HCT116 (cell line): ENCODE results near the gene NLE1. TPM values are rescaled to one million over a fixed set of nuclear protein-coding genes. Genes with fewer than 3 reads are reported as not detected.

Source experiments
- ATAC-seq: fragments of 200-7000 bp; cut with Tn5 transposase; 2 replicates; pipeline ENCODE4 v1.9.1; 2020; ENCODE audit warnings: mild to moderate bottlenecking, moderate library complexity
- BruUV-seq: library from RNA; stranded (reverse); fragments of 400-500 nt; replicated peaks from 2 replicates; lab custom pipeline; 2021; lab: Mats Ljungman, UMichigan
- CTCF ChIA-PET: fragments of 300-600 bp; sonication (Branson Sonifier 250); formaldehyde crosslinking; loops from one replicate; lab custom pipeline; 2021; ENCODE audit warnings: antibody characterized with exemption; lab: Charles Lee
- POLR2A ChIA-PET: fragments of 300-600, 350-600 bp; sonication (Branson Sonifier 250); formaldehyde crosslinking; loops from one replicate; lab custom pipeline; 2021; ENCODE audit warnings: antibody characterized with exemption; lab: Charles Lee
- RAD21 ChIA-PET, 2 experiments: fragments of 300-600 bp; sonication (Branson Sonifier 250); formaldehyde crosslinking; loops; one replicate each; lab custom pipeline; 2023; ENCODE audit warnings: low total read pairs in 2 of 2; ENCODE audit not compliant: uncharacterized antibody in 2 of 2, unreplicated experiment in 2 of 2, low non-redundant PET in 1 of 2; lab: Charles Lee
- DNase-seq: peaks from one replicate; pipeline ENCODE4 v3.0.0-alpha.2; 2010; ENCODE audit warnings: low read depth, low spot score
- H2AFZ ChIP-seq: fragments of 200-600 bp; shearing (Covaris generic), sonication (generic); 2 replicates; pipeline ENCODE4 v1.6.1; 2017; ENCODE audit warnings: low read depth, mixed run types, mixed read lengths, antibody characterized with exemption, low read length; ENCODE audit not compliant: poor library complexity, severe bottlenecking
- H3K27ac ChIP-seq: 2 replicates; pipeline ENCODE4 v1.5.1; 2012; ENCODE audit warnings: low read depth, low read length
- H3K27me3 ChIP-seq: fragments of 200-600 bp; sonication (generic); 2 replicates; pipeline ENCODE4 v1.6.1; 2016; ENCODE audit warnings: mixed run types, low read length, mixed read lengths; ENCODE audit not compliant: insufficient read depth
- H3K36me3 ChIP-seq, 2 experiments: fragments of 200-500 bp in 1 of 2; fragments of 200-600 bp in 1 of 2; sonication (Bioruptor generic) in 1 of 2; sonication (generic) in 1 of 2; 2 replicates each; pipeline versions ENCODE4 v1.5.1 to v1.6.1; 2014 to 2016; ENCODE audit warnings: low read length in 2 of 2, inconsistent platforms in 1 of 2, mixed read lengths in 1 of 2, mixed run types in 1 of 2; ENCODE audit not compliant: insufficient read depth in 2 of 2, control insufficient read depth in 1 of 2
- H3K4me1 ChIP-seq, 2 experiments: fragments of 200-600 bp in 1 of 2; sonication (generic) in 1 of 2; 2 replicates each; pipeline versions ENCODE4 v1.5.1 to v1.6.1; 2012 to 2017; ENCODE audit warnings: low read length in 2 of 2, inconsistent platforms in 1 of 2, mild to moderate bottlenecking in 1 of 2, mixed read lengths in 1 of 2, mixed run types in 1 of 2, moderate library complexity in 1 of 2; ENCODE audit not compliant: insufficient read depth in 2 of 2, control insufficient read depth in 1 of 2
- H3K4me2 ChIP-seq: fragments of 200-600 bp; sonication (generic); 2 replicates; pipeline ENCODE4 v1.6.1; 2017; ENCODE audit warnings: mixed run types, low read length, mixed read lengths
- H3K4me3 ChIP-seq, 2 experiments: fragments of 200-600 bp in 1 of 2; sonication (generic) in 1 of 2; replicated peaks in 1 of 2; 2 replicates each; pipeline ENCODE4 v1.5.1; 2011 to 2016; ENCODE audit warnings: low read length in 2 of 2, control low read depth in 1 of 2, low read depth in 1 of 2, mild to moderate bottlenecking in 1 of 2, mixed read lengths in 1 of 2, mixed run types in 1 of 2
- H3K79me2 ChIP-seq: fragments of 200-600 bp; sonication (generic); 2 replicates; pipeline ENCODE4 v1.6.1; 2017; ENCODE audit warnings: mild to moderate bottlenecking, mixed run types, low read length, moderate library complexity, mixed read lengths; ENCODE audit not compliant: insufficient read depth
- H3K9ac ChIP-seq: fragments of 200-600 bp; sonication (generic); 2 replicates; pipeline ENCODE4 v1.6.1; 2016; ENCODE audit warnings: low read length, mixed read lengths
- H3K9me2 ChIP-seq: fragments of 200-600 bp; sonication (generic), shearing (Covaris generic); 2 replicates; pipeline ENCODE4 v1.6.1; 2017; ENCODE audit warnings: mixed run types, mild to moderate bottlenecking, moderate library complexity; ENCODE audit not compliant: insufficient read depth
- H3K9me3 ChIP-seq, 2 experiments: fragments of 200-500 bp in 1 of 2; fragments of 200-600 bp in 1 of 2; sonication (Bioruptor generic) in 1 of 2; sonication (generic) in 1 of 2; 2 replicates each; pipeline ENCODE4 v1.6.1; 2014 to 2017; ENCODE audit warnings: low read length in 2 of 2, mixed read lengths in 2 of 2, inconsistent platforms in 1 of 2, low read depth in 1 of 2, mild to moderate bottlenecking in 1 of 2, mixed run types in 1 of 2, moderate library complexity in 1 of 2; ENCODE audit not compliant: control insufficient read depth in 1 of 2, insufficient read depth in 1 of 2
- H4K20me1 ChIP-seq: fragments of 200-600 bp; sonication (generic), shearing (Covaris generic); 2 replicates; pipeline ENCODE4 v1.6.1; 2017; ENCODE audit warnings: mixed run types, mild to moderate bottlenecking, moderate library complexity; ENCODE audit not compliant: insufficient read depth
- ATF3 ChIP-seq: IDR thresholded peaks from 2 replicates; pipeline ENCODE4 v1.6.1; 2012
- CBX3 ChIP-seq: IDR thresholded peaks from 2 replicates; pipeline ENCODE4 v1.6.1; 2012; ENCODE audit warnings: low read depth
- EGR1 ChIP-seq: IDR thresholded peaks from 2 replicates; pipeline ENCODE4 v1.6.1; 2012; ENCODE audit warnings: low read depth
- ELF1 ChIP-seq: IDR thresholded peaks from 2 replicates; pipeline ENCODE4 v1.6.1; 2012; ENCODE audit warnings: low read depth, borderline replicate concordance
- EZH2 ChIP-seq: fragments of 200-600 bp; sonication (generic); IDR thresholded peaks from 2 replicates; pipeline ENCODE4 v1.6.1; 2017; ENCODE audit warnings: antibody characterized with exemption, mixed run types
- FOSL1 ChIP-seq: IDR thresholded peaks from 2 replicates; pipeline ENCODE4 v1.6.1; 2012; ENCODE audit warnings: low read depth
- JUND ChIP-seq: IDR thresholded peaks from 2 replicates; pipeline ENCODE4 v1.6.1; 2012
- POLR2A ChIP-seq: IDR thresholded peaks from 2 replicates; pipeline ENCODE4 v1.7.0; 2011; ENCODE audit warnings: borderline replicate concordance; ENCODE audit not compliant: insufficient read depth, insufficient read length; ENCODE audit errors: extremely low read depth
- POLR2AphosphoS5 ChIP-seq: IDR thresholded peaks from 2 replicates; pipeline ENCODE4 v1.6.1; 2011; ENCODE audit warnings: mild to moderate bottlenecking, low read depth, low read length, moderate library complexity
- RAD21 ChIP-seq: IDR thresholded peaks from 2 replicates; pipeline ENCODE4 v1.6.1; 2012; ENCODE audit warnings: low read depth, mild to moderate bottlenecking
- SIN3A ChIP-seq: IDR thresholded peaks from 2 replicates; pipeline ENCODE4 v1.6.1; 2012; ENCODE audit warnings: low read depth
- SRF ChIP-seq: IDR thresholded peaks from 2 replicates; pipeline ENCODE4 v1.6.1; 2012; ENCODE audit warnings: low read depth
- TCF7L2 ChIP-seq: IDR thresholded peaks from 2 replicates; pipeline ENCODE4 v1.7.0; 2011; ENCODE audit warnings: borderline replicate concordance, inconsistent platforms; ENCODE audit not compliant: insufficient read depth, insufficient read length; ENCODE audit errors: extremely low read depth
- ZFX ChIP-seq: fragments of 450-650 bp; IDR thresholded peaks from 2 replicates; pipeline ENCODE4 v1.6.1; 2017
- ZNF274 ChIP-seq: fragments of 200-500 bp; sonication (Bioruptor generic); IDR thresholded peaks from 2 replicates; pipeline ENCODE4 v1.6.1; 2014; ENCODE audit warnings: mild to moderate bottlenecking, low read depth, low read length, inconsistent platforms
- intact Hi-C: fragments of 100-400 bp; cut with micrococcal nuclease; formaldehyde crosslinking; loops from 2 replicates; pipeline ENCODE4 v1.10.0; 2022
- total RNA-seq: library from RNA; stranded (reverse); gene quantifications from one replicate; pipeline ENCODE4 v1.2.1, GENCODE V29; 2021; ENCODE audit not compliant: unreplicated experiment
- TF ChIP-seq, protein P1 (sequence below): IDR thresholded peaks from 2 replicates; pipeline ENCODE4 v1.6.1; 2012; ENCODE audit warnings: low read depth
- TF ChIP-seq, protein P2 (sequence below): IDR thresholded peaks from 2 replicates; pipeline ENCODE4 v1.6.1; 2012
- TF ChIP-seq, protein P3 (sequence below), 3 experiments: fragments of 200-600 bp in 1 of 3; sonication (generic) in 1 of 3; IDR thresholded peaks in 2 of 3; conservative IDR thresholded peaks in 1 of 3; 2 replicates each; pipeline ENCODE4 v1.5.1; 2012 to 2017; ENCODE audit warnings: low read depth in 2 of 3, low read length in 2 of 3, antibody characterized with exemption in 1 of 3, borderline replicate concordance in 1 of 3, control low read depth in 1 of 3, mild to moderate bottlenecking in 1 of 3, mixed read lengths in 1 of 3, mixed run types in 1 of 3, moderate library complexity in 1 of 3; ENCODE audit not compliant: insufficient read depth in 1 of 3

NLE1 gene
- total RNA-seq, 1 experiment from 2014 or later: 55.5 TPM

- CTCF ChIA-PET: interaction anchor here (0.8 to 0.9 kb wide), 2 partner anchors 9 to 366 kb away, joined by 3 read pairs; no protein-coding TSS in a partner anchor
- no peak for DNase-seq
- no TSS peak for BruUV-seq
Measured at GRCh38 chr17:35167046-35167445, 24.9 kb upstream of the NLE1 start.

More at GRCh38 chr17:35167046-35167445, 24.9 kb upstream of the NLE1 start:
- Histone ChIP-seq H4K20me1 (no peaks in the 10 kb centered on the region), H3K9ac (no peak overlapping the region), H3K4me2 (no peak overlapping the region), H3K4me3 (no peak overlapping the region), H3K27ac (no peak overlapping the region), H2AFZ (no peak overlapping the region), H3K79me2 (no peaks in the 10 kb centered on the region), H3K4me1 (no peaks in the 10 kb centered on the region), H3K36me3 (no peaks in the 10 kb centered on the region), H3K9me3 (no peaks in the 10 kb centered on the region), H3K27me3 (no peaks in the 10 kb centered on the region), H3K9me2 (no peaks in the 10 kb centered on the region; the same call in 1 of the 2 replicates)
- POLR2A ChIA-PET: no interaction called here
- TF ChIP-seq CBX3 (no peak), ATF3 (no peak), ELF1 (no peak), EZH2 (no peak), POLR2AphosphoS5 (no peak), ZFX (no peak), RAD21 (no peak), ZNF274 (no peak), SRF (no peak), TCF7L2 (no peak), FOSL1 (no peak), POLR2A (no peak), EGR1 (no peak), JUND (no peak), SIN3A (no peak)
- TF ChIP-seq, protein P1, sequence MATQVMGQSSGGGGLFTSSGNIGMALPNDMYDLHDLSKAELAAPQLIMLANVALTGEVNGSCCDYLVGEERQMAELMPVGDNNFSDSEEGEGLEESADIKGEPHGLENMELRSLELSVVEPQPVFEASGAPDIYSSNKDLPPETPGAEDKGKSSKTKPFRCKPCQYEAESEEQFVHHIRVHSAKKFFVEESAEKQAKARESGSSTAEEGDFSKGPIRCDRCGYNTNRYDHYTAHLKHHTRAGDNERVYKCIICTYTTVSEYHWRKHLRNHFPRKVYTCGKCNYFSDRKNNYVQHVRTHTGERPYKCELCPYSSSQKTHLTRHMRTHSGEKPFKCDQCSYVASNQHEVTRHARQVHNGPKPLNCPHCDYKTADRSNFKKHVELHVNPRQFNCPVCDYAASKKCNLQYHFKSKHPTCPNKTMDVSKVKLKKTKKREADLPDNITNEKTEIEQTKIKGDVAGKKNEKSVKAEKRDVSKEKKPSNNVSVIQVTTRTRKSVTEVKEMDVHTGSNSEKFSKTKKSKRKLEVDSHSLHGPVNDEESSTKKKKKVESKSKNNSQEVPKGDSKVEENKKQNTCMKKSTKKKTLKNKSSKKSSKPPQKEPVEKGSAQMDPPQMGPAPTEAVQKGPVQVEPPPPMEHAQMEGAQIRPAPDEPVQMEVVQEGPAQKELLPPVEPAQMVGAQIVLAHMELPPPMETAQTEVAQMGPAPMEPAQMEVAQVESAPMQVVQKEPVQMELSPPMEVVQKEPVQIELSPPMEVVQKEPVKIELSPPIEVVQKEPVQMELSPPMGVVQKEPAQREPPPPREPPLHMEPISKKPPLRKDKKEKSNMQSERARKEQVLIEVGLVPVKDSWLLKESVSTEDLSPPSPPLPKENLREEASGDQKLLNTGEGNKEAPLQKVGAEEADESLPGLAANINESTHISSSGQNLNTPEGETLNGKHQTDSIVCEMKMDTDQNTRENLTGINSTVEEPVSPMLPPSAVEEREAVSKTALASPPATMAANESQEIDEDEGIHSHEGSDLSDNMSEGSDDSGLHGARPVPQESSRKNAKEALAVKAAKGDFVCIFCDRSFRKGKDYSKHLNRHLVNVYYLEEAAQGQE: no peak
- TF ChIP-seq, protein P2, sequence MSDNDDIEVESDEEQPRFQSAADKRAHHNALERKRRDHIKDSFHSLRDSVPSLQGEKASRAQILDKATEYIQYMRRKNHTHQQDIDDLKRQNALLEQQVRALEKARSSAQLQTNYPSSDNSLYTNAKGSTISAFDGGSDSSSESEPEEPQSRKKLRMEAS: no peak
- TF ChIP-seq, protein P3, sequence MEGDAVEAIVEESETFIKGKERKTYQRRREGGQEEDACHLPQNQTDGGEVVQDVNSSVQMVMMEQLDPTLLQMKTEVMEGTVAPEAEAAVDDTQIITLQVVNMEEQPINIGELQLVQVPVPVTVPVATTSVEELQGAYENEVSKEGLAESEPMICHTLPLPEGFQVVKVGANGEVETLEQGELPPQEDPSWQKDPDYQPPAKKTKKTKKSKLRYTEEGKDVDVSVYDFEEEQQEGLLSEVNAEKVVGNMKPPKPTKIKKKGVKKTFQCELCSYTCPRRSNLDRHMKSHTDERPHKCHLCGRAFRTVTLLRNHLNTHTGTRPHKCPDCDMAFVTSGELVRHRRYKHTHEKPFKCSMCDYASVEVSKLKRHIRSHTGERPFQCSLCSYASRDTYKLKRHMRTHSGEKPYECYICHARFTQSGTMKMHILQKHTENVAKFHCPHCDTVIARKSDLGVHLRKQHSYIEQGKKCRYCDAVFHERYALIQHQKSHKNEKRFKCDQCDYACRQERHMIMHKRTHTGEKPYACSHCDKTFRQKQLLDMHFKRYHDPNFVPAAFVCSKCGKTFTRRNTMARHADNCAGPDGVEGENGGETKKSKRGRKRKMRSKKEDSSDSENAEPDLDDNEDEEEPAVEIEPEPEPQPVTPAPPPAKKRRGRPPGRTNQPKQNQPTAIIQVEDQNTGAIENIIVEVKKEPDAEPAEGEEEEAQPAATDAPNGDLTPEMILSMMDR (IDR thresholded peaks at IDR 0.05 in 2 of 3, conservative IDR thresholded peaks at IDR 0.05 in 1 of 3; ENCODE audit: borderline replicate concordance in 1 of 3, insufficient read depth in 1 of 3, low read depth in 2 of 3, low read length in 2 of 3): no peak
- ATAC-seq: no peak
- RAD21 ChIA-PET: no interaction called here
- intact Hi-C loops: no loop called here
